Nucleus accumbens (tissue), 56 donors: Measurements from ENCODE around the gene LSS.
"Not testable (repeated sequence)": the region's sequence is repeated elsewhere in the genome, so short reads cannot be mapped to it uniquely, and the experiment has no call there.

Source experiments
- DNase-seq, 56 donors: peaks; one replicate each; lab custom pipeline; 2025; lab: John Stamatoyannopoulos, UW

LSS gene

DNA sequence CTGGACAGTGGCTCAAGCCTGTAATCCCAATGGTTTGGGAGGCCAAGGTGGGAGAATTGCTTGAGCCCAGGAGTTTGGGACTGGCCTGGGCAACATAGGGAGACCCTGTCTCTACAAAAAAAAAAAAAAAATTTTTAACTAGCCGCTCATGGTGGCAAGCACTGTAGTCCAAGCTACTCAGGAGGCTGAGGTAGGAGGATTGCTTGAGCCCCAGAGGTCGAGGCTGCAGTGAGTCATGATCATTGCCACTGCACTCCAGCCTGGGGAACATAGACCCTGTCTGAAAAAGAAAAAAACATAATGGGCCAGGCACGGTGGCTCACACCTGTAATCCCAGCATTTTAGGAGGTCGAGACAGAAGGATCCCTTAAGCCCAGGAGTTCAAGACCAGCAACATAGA is 49.6 kb downstream of the LSS start:
- no peak for DNase-seq

DNA sequence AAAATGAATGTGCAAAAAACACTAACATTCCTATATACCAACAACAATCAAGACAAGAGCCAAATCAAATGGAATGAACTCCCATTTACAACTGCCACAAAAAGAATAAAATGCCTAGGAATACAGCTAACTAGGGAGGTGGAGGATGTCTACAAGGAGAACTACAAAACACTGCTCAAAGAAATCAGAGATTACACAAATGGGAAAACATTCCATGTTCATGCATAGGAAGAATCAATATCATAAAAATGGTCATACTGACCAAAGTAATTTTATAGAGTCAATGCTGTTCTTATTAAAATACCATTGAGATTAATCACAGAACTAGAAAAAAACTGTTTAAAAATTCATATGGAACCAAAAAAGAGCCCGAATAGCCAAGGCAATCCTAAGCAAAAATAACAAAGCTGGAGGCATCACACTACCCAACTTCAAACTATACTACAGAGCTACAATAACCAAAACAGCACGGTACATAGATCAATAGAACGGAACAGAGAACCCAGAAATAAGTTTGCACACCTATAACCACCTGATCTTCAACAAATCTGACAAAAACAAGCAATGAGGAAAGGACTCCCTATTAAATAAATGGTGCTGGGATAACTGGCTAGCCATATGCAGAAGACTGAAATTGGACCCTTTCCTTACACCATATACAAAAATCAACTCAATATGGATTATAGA is 52.0 kb downstream of the LSS start:
- DNase-seq, result not testable (repeated sequence)

DNA sequence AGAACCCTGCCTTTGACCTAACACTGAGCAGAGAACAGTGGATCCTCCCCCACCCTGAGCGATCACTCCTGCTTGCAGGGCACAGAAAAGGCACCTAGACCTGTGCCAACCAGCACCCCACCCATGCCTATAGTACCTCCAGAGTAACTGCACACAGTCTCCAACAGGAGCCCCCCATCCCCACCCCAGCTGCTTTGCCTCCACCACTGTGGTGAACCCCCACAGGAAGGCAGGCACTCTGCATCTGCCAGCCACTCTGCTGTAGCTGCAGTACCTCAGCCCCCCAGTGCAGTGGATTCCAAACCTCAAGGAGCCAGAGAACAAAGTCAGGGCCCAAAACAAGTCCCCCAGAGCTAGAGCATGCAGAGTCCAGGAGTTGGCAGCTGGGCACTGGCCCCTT is 55.0 kb downstream of the LSS start:
- DNase-seq, result no peak

DNA sequence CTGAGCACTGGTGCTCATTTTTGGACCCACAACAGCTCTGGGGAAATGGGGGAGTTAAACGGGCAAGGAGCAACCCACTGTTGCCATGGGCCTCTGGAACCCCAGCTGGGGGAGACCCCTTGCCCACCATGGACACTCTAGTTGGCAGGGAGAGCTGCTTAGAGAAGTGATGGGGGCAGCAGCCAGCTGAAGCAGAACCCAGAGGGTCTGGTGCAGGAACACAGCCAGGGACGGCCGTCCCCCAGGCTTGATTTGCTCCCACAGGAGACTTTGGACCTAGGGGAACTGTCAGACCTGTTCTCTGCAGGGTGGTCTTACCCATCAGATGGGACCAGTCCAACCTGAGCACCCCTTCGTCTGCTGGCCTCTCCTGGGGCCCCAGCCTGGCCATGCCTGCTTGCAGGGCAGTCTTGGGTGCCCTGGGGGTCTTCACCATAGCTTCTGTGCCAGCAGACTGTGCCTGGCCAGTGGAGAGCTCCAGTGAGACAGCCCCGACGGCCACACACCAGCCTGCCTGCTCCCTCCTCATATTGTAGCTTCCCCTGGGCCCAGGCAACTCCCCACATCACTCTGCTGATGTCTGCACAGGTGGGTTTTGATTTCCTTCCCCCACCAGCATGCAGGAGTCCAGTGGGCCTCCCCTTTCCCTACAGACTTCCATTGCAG is 55.6 kb downstream of the LSS start:
- no peak for DNase-seq

DNA sequence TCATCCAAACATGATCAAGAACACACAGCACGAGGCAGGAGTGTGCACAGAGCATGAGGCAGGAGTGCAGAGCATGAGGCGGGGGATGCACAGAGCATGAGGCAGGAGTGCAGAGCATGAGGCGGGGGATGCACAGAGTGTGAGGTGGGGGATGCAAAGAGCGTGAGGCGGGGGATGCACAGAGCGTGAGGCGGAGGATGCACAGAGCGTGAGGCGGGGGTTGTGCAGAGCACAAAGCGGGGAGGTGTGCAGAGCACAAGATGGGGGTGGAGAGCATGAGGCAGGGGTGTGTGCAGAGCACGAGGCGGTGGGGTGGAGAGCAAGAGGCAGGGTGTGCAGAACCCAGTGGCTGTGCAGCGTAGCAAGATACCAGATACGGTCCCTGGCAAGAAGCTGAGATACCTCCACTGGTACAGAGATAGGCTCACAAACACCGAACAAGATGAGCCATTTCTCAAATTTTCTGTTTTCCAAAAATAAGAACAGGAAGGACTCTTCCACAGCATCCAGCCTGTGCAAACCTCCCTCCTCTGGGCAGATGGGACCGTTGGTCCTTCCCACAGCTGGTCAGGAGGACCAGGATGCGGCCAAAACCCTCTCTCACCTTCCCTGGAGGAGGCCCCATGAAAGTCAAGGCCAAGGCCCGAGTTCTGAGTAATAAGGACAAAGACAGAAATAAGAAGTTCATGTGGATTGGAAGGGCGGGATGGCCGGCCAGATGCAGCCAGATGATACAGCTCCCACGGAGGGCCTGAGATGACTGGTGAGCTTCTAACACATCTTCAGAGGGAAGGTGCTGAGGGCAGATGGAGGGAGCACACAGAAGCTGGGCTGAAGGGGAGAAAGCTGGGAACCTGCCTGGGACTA is 56.3 kb downstream of the LSS start:
- DNase-seq, result no peak

DNA sequence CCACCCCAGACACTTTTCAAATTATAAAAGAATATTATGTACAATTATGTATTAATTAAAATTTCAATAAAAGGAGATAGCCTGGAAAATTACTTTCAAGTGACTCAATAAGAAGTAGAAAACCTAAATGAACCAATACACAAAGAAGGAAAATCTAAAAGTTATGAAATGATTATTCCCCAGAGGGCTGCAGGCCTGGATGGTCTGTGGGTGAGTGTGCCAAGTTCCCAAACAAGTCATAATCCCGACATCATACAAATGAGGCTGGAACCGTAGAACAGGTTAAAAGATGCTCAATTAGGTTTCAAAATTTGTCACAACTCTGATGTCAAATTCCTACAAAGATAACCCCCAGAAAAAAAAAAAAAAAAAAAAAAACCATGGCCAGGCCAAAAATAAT is 57.0 kb downstream of the LSS start:
- no peak for DNase-seq

DNA sequence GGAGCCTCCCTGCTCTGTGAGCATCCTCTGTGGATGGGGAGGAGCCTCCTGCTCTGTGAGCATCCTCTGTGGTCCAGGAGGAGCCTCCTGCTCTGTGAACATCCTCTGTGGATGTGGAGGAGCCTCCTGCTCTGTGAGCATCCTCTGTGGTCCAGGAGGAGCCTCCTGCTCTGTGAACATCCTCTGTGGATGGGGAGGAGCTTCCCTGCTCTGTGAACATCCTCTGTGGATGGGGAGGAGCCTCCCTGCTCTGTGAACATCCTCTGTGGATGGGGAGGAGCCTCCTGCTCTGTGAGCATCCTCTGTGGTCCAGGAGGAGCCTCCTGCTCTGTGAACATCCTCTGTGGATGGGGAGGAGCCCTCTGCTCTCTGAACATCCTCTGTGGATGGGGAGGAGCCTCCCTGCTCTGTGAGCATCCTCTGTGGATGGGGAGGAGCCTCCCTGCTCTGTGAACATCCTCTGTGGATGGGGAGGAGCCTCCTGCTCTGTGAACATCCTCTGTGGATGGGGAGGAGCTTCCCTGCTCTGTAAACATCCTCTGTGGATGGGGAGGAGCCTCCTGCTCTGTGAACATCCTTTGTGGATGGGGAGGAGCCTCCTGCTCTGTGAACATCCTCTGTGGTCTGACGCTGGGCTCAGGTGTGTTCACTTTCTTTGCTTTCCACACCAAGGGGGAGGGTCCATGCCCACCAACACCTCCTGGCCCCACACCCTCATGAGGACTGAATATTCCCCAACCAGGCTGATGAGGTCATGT is 58.0 kb downstream of the LSS start:
- DNase-seq, result not testable (repeated sequence)

DNA sequence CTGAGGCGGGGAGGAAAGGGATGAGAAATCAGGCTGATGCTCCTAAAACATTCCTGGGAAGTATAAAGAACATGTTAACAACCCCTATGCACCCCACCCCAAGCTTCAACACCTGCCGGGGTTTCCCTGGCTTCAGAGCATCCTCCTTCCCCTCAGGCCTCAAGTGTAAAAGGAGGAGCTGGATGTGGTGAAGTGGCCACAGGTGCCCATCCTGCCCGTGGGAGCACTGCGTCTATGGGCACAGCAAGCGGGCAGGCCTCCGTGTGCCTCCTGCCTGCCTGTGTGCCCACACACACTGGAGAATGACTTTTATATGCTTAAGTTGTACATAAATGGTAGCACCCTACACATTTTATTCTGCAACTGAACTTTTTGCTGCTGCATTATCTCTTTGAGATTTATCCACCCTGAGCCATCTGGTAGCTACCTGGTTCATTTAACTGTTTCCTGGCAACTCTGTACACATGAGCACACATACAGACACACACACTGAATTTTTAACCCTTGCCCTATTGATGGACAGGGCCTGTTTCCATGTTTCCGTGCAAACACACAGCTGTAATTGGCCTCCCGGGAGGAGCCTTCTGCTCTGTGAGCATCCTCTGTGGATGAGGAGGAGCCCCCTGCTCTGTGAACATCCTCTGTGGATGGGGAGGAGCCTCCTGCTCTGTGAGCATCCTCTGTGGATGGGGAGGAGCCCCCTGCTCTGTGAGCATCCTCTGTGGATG is 59.8 kb downstream of the LSS start:
- DNase-seq, result no peak

DNA sequence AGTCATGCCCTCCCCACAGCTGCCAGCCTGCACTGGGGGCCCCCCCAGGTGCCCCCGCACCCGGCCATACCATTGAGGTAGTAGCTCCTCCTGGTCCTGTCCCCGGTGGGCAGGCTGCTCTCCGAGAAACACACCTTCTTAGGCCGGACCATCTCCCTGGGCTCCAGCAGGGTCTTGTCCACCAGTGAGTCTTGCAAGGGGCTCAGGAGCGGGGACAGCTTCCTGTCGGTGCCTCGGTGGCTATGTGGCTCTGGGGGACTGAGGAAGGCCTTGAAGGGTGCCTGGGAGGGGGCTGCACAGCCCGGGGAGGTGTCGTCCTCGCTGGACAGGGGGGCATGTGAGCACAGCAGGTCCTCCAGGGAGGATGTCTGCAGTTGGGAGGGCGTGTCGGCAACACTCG is 60.3 kb downstream of the LSS start:
- no peak for DNase-seq

DNA sequence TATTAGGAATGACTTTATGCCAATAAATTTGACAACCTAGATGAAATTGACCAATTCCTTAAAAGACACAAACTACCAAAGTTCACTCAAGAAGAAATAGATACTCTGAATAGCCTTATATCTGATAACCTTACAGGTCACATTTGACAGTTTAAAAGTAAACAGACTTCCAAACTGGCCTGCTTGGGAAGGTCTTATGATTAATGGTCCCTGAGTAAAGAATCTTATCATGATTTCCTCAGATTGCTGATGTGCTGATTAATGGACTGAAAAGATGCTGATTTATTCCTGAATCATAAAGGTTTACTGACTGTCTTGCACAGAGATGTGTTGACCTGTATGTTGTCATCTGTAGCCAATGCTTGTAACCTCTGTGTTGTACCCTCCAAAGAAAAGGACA is 63.5 kb downstream of the LSS start:
- no peak for DNase-seq

DNA sequence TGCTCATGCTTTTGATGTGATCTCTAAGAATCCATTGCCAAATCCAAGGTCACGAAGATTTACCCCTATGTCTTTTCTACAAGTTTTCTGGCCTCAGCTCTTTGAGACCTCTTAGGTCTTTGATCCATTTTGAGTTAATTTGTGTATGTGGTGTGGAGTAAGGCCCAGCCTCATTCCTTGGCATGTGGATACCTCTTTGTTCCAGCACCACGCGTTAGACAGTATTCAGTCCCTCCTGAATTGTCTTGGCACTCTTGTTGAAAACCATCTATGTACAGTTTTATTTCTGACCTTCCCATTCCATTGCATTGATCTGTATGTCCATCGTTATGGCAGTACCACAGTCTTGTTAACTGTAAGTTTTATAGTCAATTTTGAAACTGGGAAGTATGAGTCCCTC is 65.2 kb downstream of the LSS start:
- no peak for DNase-seq

DNA sequence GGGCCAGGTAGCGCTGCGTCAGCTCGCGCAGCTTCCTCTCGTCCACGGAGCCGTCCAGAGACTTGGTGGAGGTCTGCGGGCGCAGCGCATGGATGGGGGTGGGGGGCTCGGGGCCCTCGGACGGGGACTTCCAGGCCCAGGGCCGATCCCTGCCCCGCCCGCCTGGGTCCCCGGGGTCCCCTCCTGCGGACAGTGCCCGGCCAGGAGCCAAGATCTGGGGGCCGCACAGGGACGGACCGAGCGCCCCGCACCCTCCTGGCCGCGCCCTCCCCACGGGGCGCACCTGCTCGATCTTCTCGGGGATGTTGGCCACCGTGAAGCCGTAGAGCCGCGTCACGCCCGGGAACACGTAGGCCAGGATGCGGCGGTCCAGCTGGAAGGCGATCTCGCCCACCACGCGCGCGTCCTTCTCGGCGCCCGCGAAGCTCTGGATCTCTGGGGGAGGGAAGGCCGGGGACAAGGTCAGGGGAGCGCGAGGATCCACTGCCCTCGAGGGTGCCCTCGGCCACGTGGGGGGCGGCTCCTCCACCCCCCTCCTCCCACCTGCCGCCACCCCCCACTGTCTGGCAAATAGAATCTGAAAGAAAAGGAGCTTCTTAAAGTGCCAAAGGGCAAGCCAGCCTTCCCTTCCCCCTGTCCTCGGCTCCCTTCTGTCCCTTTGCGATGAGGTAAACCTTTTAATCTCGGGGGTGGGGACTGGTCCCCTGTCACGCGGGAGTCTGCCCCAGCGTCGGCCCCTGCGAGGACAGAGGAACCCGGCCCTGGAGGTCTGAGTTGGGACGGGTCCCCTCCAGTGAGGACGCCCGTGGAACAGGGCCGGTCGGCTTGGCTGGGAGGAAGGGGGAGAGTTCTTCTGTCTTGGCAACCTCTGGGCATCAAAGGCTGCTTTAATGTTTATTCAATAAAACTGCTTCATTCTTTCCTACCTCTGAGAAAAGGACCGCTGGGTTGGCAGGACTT is 66.7 kb downstream of the LSS start:
- no peak for DNase-seq

DNA sequence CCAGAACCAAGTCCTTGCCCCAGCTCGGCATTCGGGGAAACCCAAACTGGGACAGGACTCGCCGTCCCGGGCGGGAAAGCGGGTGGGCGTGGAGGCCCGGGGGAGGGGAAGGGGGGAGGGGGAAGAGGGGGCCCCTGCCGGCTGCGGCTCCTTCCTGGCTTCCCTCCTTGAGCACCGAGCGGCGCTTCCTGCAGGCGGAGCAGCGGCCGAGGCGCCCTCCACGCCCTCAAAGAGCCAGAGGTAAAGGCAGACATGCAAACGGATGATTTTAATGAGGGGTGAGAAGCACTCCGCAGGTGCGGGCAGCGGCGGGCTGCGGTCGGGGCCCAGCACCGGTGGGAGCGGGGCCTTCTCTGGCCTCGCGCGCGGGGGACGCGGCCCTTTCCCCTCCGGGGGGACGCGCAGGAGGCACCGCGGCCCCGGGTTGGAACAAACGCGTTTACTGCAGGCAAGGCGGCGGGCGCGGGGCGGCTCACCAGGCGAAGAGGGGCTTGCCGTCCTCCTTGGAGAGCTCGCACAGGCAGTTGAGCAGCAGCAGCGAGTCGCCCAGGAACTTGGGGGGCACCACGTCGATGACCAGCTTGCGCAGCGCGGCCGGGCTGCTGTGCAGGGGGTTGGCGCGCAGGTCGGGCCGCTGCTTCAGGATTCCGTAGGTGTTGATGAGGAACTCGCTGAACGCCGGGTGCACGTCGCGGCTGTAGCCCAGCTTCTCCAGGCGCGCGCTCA is 67.5 kb downstream of the LSS start:
- no peak for DNase-seq

DNA sequence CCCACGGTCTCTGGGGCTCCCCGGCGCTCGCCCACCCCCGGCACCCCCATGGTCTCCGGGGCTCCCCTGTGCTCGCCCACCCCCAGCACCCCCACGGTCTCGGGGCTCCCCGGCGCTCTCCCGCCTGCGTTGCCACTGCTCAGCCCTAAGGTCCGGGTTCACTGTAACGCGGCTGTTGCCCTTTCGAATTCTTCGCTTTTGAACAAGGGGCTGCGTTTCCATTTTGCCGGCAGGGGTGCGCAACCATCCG is 68.0 kb downstream of the LSS start:
- no peak for DNase-seq

DNA sequence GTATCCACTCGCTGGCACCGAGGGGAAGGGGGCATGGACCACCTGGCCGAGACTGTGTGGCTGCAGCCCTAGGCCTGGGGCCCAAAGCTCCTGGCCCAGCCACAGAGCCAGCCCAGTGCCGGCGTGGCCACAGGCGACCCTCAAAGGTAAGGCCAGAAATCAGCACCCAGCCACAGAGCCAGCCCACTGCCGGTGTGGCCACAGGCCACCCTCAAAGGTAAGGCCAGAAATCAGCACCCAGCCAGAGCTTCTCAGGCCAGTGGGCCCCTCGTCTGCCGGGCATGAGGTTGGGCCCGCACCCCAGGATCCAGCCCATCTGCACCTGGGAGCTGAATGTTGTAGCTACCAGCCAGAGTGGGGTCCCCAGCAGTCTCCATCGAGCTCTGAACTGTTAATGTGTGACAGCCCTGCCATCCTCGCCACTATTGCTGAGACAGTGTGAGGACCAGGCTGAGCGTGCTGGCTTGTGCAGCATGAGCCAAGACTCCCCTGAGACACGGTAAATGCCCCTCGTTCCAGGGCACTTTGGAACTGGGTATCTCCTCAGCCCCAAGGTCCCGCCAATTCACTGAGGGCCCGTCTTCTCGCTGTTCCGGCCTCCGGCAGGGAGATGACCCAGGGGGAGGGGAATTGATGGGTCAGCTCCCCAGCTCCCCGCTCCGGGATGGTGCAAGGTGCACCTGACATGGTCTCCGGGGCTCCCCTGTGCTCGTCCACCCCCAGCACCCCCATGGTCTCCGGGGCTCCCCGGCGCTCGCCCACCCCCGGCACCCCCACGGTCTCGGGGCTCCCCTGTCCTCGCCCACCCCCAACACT is 68.5 kb downstream of the LSS start:
- DNase-seq, result no peak

DNA sequence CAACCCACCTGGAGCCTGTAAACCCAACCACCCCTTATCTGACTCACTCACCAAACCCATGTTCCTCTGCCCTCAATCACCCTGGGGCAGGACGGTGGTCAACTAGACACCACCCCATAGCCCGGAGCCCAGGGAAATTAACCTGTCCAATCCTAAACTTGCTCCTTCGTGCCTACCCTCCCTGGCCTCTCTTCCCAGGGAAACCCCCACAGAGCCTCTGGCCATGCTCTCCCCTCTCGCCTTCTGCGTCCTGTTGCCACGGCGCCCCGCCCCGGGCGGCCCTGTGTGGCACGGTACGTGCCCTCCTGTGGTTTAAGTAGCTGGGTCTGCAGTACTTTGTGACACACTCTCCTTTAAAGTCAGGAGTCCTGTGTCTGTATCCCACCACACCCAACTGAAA is 69.2 kb downstream of the LSS start:
- no peak for DNase-seq

DNA sequence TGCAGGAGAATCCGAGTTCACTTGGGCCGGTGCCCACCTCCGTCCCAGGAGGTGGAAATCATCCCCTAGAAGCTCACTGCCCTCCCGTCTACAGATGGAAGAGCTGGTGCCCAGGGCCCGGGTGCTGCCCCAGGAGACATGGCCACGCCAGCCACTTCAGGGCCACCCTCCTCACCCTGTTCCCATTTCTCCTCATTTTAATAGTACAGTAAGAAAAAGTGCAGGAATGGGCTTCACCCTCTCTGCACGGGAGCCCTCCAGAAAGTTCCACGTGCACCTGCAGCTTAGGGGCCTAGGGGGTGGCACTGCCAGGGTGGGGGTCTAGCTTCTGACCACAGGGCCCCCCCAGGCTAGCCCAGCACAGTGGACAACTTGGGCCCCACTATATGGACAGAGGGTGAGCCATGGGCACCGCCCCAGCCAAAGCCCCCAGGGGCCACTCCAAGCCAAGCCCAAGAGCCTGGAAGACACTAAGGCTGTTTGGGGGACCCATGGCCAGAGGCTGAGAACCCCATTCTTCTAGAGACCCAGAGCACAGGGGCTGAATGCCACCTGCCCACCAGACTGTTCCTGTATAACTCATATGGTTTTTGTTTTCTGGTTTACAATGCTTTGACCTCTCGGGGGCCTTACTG is 69.8 kb downstream of the LSS start:
- no peak for DNase-seq
